Measurements from ENCODE around the gene GIT2. TPM values are rescaled to one million over a fixed set of nuclear protein-coding genes. Genes with fewer than 3 reads are reported as not detected.

GIT2 gene
- total RNA-seq, 4 donors from 2014 or later: 39.8 to 62.9 (median 55.5) TPM

GRCh38 chr12:109962398-109962797 is 33.8 kb downstream of the GIT2 start:
- no peak for DNase-seq (ENCODE audit: low spot score in 2 of 2)
- Histone ChIP-seq H3K4me1 (no peaks in the 10 kb centered on the region), H3K36me3 (peaks cover 0 to 96% (median 9%) of the 10 kb centered on the region in 3 donors), H3K27ac (no peak overlapping the region), H3K27me3 (no peaks in the 10 kb centered on the region), H3K9me3 (no peaks in the 10 kb centered on the region), H3K4me3 (no peak overlapping the region)
- 55 to 63% methylated on average over 3 of the region's 3 CpGs for WGBS, 2 donors
- TF ChIP-seq EP300 (IDR thresholded peaks at IDR 0.05) (no peak), CTCF (IDR thresholded peaks at IDR 0.05) (no peak), POLR2A (IDR thresholded peaks at IDR 0.05) (no peak)

DNA sequence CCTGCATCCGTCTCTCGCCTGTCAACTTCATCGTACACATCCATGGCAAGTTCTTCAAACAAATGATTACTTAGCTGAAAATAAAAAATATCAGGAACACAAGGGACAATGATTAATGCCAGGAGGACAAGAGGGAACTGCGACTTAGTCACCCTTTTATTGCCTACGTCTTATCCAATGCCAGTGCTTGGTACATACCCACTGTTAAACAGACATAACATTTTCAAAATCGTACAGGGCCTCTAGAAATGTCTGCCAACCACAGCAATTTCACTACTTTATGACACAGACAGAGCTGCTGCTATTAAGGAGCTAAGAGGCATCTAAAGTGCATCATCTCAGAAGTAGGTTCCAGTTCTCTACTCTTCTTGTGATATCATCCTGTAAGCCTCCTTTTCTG is 34.6 kb downstream of the GIT2 start:
- H3K36me3 ChIP-seq: peaks cover 0 to 96% (median 9%) of the 10 kb centered on the region in 3 donors
- 82 to 85% methylated on average over 6 of the region's 6 CpGs for WGBS, 2 donors

DNA sequence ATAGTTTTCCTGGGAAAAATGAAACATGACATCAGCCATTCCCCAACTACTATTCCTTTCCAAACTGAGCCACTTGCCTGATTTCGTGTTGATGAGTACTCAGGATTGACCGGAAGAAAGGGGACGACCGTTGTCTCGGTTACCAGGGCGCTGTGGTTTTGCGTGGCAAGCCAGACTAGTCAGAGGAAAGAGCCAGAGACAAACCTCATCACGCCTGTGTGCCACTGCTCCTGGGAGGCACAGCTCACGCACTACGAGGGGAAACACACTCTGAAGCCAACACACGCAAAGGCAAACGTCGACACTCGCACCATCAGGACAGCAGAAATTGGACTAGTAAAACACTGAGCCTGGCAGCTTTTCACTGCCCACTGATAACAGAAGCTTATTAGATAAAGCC is 35.0 kb downstream of the GIT2 start:
- Histone ChIP-seq H3K4me1 (no peaks in the 10 kb centered on the region), H3K27ac (no peak overlapping the region), H3K36me3 (peaks cover 0 to 96% (median 9%) of the 10 kb centered on the region in 3 donors), H3K9me3 (no peaks in the 10 kb centered on the region), H3K27me3 (no peaks in the 10 kb centered on the region), H3K4me3 (no peak overlapping the region)
- no peak for DNase-seq (ENCODE audit: low spot score in 2 of 2)
- WGBS, 2 donors: 81 to 83% methylated on average over 14 of the region's 14 CpGs
- no peak for TF ChIP-seq EP300 (IDR thresholded peaks at IDR 0.05)
- TF ChIP-seq POLR2A (IDR thresholded peaks at IDR 0.05): no peak

More for the DNA sequence above, 34.6 kb downstream of the GIT2 start:
- Histone ChIP-seq H3K4me3 (no peak overlapping the region), H3K27ac (no peak overlapping the region), H3K9me3 (no peaks in the 10 kb centered on the region), H3K4me1 (no peaks in the 10 kb centered on the region), H3K27me3 (no peaks in the 10 kb centered on the region)
- DNase-seq (ENCODE audit: low spot score in 2 of 2): no peak
- TF ChIP-seq EP300 (IDR thresholded peaks at IDR 0.05) (no peak), POLR2A (IDR thresholded peaks at IDR 0.05) (no peak), CTCF (IDR thresholded peaks at IDR 0.05) (no peak)

DNA sequence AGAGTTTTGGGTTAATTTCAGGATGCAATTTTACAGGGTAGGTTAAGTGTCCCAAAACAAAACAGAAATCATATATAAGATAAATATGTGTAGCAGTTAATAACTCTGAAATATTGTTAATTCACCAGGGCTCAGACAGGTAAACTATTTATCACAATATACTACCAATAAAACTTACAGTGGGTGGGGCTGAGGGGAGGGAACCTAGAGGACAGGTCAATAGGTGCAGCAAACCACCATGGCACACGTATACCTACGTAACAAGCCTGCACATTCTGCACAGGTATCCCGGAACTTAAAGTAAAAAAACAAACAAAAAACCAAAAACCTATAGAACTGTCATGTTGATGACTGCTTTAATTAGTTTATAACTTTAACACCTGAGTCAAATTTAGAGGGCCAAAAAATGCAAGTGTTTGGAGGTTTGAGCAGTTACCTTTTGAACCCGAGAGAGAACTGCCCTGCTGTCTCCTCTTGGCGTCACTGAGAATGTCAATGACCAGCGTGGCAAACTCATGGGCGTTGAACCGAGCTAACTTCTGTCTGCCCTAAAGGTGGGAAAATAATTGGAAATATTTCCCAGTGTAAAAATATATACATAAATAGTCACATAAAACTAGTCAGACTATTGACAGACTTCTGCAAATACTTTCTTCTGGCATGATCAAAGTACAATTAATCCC is 36.6 kb downstream of the GIT2 start:
- WGBS, 2 donors: 91 to 98% methylated on average over 8 of the region's 8 CpGs
- Histone ChIP-seq H3K4me1 (no peaks in the 10 kb centered on the region), H3K27me3 (no peaks in the 10 kb centered on the region), H3K9me3 (no peaks in the 10 kb centered on the region), H3K4me3 (no peak overlapping the region), H3K27ac (no peak overlapping the region), H3K36me3 (peaks cover 0 to 96% (median 6%) of the 10 kb centered on the region in 3 donors)
- no peak for DNase-seq (ENCODE audit: low spot score in 2 of 2)
- TF ChIP-seq CTCF (IDR thresholded peaks at IDR 0.05): no peak
- no peak for TF ChIP-seq POLR2A (IDR thresholded peaks at IDR 0.05)
- TF ChIP-seq EP300 (IDR thresholded peaks at IDR 0.05): no peak

- H3K4me1 ChIP-seq: no peaks in the 10 kb centered on the region
- H3K27ac ChIP-seq: no peak overlapping the region
- TF ChIP-seq CTCF (IDR thresholded peaks at IDR 0.05): no peak
- TF ChIP-seq EP300 (IDR thresholded peaks at IDR 0.05): no peak
- TF ChIP-seq POLR2A (IDR thresholded peaks at IDR 0.05): no peak
- DNase-seq (ENCODE audit: low spot score in 2 of 2): no peak
- peaks cover 0 to 98% (median 11%) of the 10 kb centered on the region in 3 donors for H3K36me3 ChIP-seq
- H3K27me3 ChIP-seq: no peaks in the 10 kb centered on the region
- 96 to 97% methylated on average over 7 of the region's 7 CpGs for WGBS, 2 donors
- H3K9me3 ChIP-seq: no peaks in the 10 kb centered on the region
- H3K4me3 ChIP-seq: no peak overlapping the region
Measured at GRCh38 chr12:109958374-109958773, 37.8 kb downstream of the GIT2 start.

All from tibial nerve (tissue), 4 donors.